GM19023 (cell line): ENCODE results near the gene POP4.

Experiments used
- ATAC-seq: cut with Tn5 transposase; IDR thresholded peaks from one replicate; pipeline ENCODE4 v1.9.1; 2021; ENCODE audit warnings: mild to moderate bottlenecking, moderate library complexity; ENCODE audit not compliant: unreplicated experiment

The POP4 gene

DNA sequence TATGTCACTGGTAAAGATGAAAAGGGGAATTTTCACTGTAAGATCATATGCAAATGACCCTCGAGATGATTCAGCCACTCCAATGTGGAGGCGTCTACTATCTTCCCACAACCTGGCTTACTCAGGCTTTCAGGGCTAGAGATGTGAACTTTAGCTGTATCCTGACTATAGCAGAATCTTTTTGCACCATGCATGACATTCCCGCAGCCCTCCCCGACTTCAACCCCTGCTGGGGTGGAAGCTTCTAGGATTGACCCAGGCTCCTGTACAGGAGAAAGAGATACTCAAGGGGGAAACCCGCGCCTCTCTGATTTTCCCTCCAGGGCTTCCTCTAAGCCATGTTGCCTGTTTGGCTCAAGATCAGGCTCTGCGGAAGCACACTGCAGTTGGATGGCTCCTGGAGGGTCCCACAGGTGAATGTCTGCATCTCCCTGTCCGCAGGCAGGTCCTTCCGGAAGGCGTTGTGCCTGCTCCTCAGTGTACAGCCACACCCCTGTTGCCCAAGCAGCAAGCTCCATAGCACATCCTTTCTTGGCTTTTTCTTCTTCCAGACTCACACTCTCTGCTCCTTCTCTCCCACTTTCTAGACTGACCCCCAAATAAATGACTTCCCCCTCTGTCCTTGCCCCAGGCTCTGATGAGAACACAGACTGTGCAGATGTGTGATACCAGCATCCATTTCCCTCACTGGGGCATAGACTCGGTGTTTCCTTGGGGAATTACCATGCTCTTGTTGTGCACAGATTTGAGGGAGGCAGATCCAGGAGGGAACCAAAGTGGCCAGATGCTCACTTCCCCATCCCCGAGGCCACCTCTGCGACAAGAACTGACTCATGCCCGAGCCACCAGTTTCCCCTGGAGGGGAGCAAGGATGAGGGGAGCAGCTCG, 29.1 kb upstream of the POP4 start:
- ATAC-seq: peak; percentile 65

DNA sequence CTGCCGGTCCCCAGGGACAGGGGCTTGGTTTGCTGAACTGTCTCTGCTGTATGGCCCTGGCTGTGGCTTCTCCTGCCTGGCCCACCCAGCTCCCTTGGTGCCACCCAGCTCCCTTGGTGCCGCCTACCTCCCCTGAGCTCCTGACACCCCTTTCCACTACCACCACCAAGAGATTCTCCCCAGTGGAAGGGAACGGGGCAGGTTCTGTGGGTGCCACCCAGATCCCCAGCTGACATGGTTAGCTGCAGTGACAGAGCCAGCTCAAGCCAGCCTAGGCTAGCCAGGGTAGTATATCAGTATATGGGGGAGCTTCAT, 28.5 kb upstream of the POP4 start:
- ATAC-seq: no peak

DNA sequence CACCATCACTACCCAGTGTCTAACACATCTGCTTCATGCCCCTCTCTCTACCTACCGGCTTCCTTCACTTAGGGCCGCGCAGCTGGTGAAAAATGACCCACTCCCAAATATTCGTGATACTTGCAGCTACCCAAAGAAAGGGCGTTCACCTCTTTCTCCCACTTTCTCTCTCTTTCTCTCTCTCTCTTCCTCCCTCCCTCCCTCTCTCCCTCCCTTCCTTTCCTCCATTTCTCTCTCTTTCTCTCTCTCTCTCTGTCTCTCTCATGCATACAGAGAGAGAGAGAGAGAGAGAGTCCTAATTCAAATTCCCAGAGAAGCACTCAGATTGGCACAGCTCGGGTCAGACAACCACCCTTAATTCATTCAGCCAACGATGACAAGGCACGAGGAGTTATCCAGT, 27.7 kb upstream of the POP4 start:
- ATAC-seq: no peak

DNA sequence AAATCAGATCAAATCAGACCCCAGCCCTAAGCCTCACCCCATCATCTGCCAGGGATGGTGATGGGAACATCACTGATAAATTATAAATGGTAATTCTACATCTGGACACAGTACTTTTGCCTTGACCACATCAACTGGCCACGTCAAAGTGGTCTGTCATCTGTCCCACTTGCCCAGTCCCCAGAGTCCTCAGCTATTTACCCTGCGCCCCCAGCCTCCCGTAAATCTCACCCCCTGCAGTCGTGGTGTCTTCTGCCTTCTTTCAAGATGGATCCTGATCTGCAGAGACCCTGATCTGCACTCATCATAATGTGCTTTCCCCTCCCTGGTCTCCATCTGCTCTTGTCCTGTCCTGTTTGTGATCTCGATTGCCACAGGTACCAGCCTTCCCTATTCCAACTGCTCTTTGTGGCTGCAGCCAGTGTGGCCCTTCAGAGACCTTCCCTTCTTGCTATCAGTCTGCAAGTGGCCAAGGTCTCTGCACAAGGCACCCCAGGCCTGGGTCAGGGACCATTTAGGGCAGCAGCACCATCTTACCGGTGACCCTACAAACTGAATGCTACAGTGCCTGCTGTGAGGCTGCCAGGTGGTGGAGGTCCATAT, 26.7 kb upstream of the POP4 start:
- ATAC-seq: no peak

DNA sequence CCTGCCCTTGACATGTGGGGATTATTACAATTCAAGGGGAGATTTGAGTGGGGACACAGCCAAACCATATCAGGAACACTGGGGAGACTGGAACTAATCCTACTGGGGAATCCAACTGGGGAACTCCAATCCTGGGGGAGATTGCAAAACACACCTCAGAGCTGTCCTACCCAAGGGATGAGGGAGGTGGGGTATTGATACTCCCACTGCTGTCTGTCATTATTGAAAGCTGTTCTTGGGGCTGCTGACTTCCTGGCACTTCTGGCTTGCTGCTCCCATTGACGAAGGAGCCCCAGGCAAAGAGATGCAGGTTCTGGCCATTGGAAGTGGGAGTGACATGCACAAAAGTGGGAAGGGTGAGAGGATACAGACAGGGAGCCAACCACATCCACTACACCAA, 24.7 kb upstream of the POP4 start:
- no peak for ATAC-seq

DNA sequence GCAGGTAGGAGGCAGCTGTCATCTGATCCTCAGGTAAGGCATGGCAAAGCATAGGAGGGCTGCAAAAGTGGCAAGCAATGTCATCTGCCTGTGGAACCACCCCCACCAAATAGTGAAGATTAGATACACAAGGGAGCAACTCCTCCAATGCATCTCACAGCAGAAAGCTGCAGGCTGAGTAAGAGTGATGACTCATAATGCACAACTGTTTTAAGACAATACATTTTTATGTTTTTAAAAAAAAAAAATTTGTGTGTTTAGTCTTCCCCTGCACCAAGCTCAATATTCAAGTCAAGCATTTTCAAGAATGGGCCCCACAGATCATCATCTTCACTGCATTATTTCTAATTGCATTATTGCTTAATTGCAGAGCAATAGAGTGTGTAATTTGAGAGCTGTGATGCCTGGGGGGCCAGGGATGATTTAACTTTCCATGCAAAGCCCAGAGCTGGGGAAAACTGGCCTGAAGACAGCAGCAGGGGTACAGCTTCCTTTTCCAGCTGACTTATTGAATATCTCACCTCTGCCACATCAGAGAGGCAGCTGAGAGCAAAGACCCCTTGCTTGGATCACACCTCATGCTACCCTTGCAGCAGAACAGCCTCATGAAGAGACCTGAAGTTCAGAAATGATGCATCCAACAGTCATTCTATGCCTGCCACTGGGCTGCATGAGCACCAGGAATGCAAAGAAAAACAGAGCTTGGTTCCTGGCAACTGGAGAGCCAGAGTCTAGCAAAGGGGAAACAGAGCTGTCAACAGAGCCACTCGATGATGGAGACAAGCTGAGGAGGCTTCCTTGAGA, 22.7 kb upstream of the POP4 start:
- ATAC-seq: no peak

DNA sequence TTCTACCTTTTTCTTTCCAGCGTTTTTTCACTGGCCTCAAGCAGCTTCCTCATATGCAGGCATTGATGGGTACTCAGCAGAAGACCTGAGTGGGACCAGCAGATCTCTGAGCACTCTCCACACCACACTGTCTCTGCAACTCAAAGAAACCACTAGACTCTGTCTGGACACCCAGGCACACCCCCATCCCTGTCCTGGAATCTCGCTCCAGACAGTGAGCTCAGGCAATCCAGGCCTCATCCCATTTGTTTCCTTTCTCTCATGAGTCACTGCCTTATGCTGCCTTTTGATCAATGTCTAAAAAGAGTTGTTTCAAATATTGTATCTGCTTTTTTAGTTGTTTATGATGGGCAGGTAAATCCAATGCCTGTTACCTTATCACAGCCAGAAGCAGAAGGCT, 19.7 kb upstream of the POP4 start:
- ATAC-seq: no peak

DNA sequence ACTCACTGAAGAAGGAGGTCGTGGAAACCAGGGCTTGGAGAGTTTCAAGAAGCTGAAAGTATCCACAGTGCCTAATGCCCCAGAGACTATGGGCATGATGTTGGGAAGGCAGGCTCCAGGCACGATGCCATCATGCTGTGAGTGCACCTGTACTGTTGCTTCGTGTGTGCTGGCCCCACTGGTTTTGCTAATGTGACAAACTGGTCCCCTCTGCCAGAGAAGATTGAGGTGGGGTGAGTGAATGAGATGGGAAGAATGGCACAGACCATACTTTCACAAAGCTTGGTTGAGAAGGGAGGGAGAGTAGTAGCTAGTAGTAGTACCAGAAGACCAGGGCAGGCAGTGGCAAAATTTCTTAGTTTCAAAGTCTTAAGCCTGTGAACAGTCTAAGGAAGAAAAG, 19.0 kb upstream of the POP4 start:
- ATAC-seq: no peak

DNA sequence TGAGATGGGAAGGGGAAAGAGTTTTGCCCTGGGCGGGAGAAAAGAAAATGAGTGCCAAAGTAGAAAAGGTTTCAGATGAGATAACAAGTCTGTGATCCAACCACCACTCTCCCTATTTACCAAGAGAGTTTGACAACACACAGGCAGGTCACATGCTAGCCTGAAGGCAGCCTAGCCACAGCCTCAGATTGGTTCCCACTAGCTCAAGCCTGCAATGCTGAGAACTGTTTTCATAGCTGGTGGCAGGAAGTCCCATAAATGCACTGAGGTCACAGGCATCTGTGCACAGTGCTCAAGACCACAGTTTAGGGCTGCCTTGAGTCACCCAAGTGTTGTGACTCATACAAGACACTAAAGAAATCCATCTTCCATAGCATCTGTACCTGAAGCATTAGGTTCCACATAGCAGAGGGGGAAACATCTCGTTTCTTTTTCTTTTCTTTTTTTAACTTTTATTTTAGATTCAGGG, 18.5 kb upstream of the POP4 start:
- peak; percentile 85 for ATAC-seq

DNA sequence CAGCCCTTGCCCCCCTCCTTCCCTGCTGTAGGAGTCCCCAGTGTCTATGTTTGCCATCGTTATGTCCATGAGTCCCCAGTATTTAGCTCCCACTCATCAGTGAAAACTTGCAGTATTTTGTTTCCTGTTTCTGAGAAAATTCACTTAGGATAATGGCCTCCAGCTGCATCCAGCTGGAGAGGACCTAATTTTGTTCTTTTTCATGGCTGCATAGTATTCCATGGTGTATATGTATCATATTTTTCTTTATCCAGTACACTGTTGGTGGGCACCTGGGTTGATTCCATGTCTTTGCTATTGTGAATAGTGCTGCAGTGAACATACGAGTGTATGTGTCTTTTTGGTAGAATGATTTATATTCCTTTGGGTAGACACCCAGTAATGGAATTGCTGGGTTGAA, 18.0 kb upstream of the POP4 start:
- no peak for ATAC-seq

DNA sequence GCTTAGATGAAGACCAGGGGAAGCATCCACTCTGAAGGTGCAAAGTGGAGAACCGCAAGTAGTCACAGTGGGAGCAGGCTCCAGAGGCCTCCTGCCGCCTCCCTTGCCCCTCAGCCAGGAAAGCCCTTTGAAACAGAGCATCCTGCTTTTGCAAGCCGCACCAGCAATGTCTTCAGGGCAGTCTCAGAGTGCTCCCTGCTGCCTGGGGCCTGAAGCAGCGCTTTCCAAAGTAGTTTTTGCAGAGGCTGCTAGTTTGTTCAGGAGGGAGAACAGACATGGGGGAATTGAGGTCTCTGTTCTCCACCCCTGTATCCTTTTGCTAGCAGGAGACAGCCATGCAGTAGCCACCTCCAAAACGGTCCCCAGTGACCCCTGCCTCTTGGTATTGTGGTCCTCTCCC, 15.8 kb upstream of the POP4 start:
- no peak for ATAC-seq

DNA sequence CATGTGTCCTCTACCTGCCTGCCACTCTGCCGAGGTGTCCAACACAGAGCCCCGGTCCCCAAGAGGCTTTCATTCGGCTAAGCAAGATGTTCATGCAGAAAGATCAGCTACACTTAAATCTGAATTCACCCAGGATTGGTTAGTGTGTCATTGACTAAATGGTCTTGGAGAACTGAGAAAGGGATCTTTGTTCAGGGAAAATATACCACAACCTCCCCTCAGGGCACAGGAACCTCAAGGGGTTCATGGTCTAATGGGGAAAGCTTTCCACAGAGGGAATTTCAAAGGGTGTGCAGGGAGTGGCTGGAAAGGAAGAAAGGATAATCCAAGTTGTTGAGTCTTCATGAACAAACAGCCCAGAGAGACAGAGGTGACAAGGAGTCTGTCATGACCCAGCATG, 14.4 kb upstream of the POP4 start:
- no peak for ATAC-seq

DNA sequence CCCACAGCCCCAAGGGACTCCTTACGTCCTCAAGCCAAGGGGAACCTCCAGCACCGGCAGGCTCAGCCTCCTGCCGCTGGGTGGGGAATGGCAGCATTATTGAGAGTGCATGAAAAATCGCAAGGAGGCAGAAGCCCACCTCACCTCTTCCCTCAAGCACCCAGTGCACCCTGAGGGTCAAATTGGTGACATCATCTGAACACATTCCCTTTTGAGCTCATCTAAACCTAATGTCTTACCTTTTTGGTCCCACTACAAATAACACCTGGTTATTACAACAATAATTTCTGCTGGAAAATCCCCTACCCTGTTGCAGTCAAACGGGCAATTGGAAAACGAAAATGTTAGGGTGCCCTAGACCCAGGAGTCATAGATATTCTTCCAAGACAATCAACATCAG, 12.2 kb upstream of the POP4 start:
- no peak for ATAC-seq

DNA sequence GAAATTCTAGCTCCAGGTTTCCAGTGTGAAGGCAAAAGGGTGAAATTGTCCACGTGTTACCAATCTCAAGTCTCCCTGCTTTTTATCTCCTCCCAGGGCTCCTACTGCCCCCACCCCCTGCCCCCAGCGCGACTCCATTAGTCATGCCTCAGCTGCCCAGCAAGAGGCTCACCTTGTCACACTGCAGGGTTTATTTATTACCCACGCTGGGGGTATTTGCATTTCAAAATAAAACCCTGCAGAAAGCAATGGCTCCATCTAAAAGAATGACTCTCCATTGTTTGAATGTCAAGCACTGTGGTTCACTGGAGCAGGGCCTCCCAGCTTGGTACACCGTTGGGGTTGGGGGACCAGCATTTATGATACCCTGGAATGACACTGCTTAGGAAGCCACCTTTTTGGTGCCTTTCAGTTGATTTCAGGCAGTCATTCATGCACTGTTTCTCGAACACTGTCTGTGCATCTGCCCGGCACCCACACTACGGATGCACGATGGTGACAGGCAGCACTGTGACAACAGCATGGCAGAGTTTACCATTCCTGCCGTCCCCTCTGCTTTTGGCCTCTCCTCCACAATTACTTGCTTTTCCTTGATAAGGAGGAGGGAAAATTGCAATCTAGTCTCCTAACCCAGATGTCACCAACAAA, 9.9 kb upstream of the POP4 start:
- no peak for ATAC-seq

DNA sequence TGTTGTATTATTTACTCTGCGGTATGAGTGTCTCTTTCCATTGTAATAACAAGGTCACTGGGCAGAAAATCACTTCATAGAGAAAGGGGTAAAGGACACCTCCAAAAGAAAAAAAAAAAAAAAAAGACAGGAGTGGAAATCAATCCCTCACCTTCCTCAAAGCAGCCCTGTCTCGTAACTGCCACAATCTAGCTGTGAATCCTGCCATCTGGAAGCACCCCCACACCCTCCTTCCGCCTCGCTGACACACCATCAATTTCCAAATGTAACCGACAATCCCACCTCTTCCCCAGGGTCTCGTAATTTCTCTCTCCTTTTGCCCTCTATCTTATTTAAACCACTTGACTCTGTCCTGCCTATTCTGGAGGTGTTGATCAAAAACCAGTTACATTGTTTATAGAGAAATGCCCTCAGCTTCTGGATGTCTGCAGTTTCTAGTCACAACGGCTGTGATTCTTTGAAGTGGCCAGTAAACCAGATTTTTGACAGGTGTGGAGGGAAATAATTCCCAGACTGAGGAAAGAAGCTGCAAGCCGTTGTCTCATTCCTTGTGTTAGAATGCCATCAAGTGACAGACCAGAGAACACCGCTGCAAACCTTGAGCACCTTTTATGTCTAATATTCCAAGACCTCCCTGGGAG, 9.1 kb upstream of the POP4 start:
- no peak for ATAC-seq

DNA sequence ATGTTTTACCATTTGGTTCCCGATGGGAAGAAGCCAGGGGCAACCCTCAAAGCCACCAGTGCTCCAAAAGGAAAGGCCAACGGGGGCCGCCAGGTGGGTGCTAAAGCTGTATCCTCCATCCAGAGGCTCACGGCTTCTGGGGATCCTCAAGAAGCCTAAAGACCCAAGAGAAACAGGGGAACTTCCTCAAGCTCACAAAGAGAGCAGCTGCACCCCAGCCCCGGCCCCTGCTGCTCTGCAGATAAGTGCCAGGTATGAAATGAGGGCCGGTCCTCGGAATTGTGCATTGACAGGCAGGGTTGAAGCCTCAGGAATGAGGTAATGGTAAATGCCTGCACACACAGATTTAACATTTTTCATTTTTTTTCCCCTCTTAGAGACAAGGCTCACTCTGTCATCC, 8.0 kb upstream of the POP4 start:
- no peak for ATAC-seq

DNA sequence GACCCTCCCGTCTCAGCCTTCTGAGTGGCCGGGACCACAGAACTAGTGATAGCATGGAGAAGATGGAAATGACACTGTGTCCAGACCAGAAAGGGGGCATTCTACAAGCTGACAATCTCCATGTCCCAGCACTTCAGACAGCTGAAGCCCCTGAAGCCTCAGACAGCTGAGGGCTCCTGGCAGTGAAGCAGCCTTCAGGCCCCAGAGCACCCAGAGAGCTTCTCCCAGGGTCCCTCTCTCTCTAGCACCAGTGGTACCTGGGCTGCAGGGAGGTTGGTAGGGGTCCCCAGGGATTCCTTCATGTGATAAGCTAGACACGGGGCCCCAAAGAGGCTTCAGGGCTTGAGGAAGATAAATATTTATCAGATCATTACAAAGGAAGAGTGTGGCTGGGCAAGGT, 7.6 kb upstream of the POP4 start:
- no peak for ATAC-seq

DNA sequence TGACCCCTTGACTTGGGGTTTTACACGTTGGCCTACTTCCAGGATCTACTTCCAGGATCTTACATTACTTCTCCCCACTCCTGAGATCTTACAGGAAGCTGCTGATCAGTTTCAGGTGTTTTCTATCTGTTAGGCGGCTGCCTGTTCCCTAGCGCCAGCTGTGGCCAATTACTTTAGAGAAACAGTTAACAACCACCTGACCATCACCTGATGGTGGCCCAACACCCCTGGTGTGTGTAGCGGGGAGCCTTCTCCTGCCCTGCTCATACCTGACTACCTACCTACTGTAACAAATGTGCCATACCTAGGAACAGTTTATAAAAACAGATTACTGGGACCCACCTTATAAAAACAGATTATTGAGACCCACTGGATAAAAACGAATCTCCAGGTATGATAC, 2.8 kb upstream of the POP4 start:
- ATAC-seq: no peak

DNA sequence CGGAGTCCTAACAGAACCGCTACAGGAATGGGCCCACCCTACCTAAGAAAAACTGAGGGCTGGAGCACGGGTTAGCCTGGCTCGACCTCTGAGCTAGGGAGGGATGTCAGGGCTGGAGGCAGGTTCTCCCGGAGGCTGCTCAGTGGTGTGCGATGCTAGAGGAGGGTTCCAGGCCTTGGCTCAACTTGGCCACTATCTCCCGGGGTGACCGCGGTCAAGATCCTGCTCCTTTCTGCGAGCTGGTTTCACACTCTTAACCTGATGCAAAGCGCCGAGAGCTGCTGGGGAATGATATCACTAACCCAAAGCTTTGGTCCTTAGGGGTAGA, 301 bp downstream of the POP4 start:
- peak; percentile 25 for ATAC-seq

DNA sequence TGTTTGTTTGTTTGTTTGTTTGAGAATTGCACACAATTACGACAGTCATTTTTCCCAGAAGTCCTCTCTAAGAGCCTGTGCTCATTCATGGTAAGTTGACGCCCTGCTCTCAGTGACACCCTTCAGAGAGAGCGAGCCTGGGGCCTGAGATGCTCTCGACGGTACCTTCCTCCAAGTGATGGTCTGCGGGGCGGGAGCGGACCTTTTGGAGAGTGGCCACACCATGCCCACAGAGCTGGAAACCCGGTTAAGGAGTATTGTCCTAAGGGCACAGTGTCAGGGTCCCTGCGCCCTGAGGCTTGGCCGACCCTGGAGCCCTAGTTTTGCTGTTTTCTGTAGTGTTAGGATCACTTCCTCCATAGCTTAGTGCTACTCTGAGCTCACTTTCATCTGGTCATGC, 3.6 kb downstream of the POP4 start:
- ATAC-seq: no peak

DNA sequence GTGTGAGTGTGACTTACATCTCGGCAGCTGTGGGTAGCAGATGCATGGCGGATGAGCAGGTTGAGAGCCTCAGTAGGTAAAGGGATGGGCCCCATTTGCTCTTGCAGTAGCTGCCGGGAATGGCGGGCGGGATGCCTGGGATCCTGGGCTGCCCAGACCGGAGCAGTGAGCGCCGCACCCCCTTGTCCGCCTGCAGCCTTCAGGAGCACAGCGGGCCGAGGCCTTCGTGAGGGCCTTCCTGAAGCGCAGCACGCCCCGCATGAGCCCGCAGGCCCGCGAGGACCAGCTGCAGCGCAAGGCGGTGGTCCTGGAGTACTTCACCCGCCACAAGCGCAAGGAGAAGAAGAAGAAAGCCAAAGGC, 4.1 kb downstream of the POP4 start:
- no peak for ATAC-seq
